Parathyroid adenoma (tissue), 2 donors: ENCODE data around the gene ZFHX3.

Source experiments
- H2AFZ ChIP-seq: fragments of 300-600 bp; sonication (generic); one replicate; pipeline ENCODE4 v1.7.0; 2017; ENCODE audit warnings: antibody characterized with exemption, mild to moderate bottlenecking
- H3K27ac ChIP-seq: fragments of 300-600 bp; sonication (generic); one replicate; pipeline ENCODE4 v1.7.0; 2017
- H3K27me3 ChIP-seq: fragments of 300-600 bp; sonication (generic); one replicate; pipeline ENCODE4 v1.7.0; 2017; ENCODE audit warnings: low read length; ENCODE audit not compliant: control insufficient read depth, insufficient read depth
- H3K36me3 ChIP-seq: fragments of 300-600 bp; sonication (generic); one replicate; pipeline ENCODE4 v1.7.0; 2017; ENCODE audit warnings: low read length; ENCODE audit not compliant: control insufficient read depth, insufficient read depth
- H3K4me1 ChIP-seq: fragments of 300-600 bp; sonication (generic); one replicate; pipeline ENCODE4 v1.7.0; 2017; ENCODE audit warnings: control low read depth
- H3K4me2 ChIP-seq: fragments of 300-600 bp; sonication (generic); one replicate; pipeline ENCODE4 v1.7.0; 2017; ENCODE audit warnings: low read length
- H3K4me3 ChIP-seq: fragments of 300-600 bp; sonication (generic); one replicate; pipeline ENCODE4 v1.7.0; 2017; ENCODE audit warnings: low read depth, low read length
- H3K79me2 ChIP-seq: fragments of 300-600 bp; sonication (generic); one replicate; pipeline ENCODE4 v1.7.0; 2017; ENCODE audit warnings: control low read depth
- H3K9ac ChIP-seq: fragments of 300-600 bp; sonication (generic); one replicate; pipeline ENCODE4 v1.7.0; 2017; ENCODE audit warnings: mild to moderate bottlenecking
- H3K9me3 ChIP-seq: fragments of 300-600 bp; sonication (generic); one replicate; pipeline ENCODE4 v1.7.0; 2017; ENCODE audit warnings: low read length; ENCODE audit not compliant: control insufficient read depth
- TF ChIP-seq, protein P1 (sequence below): fragments of 300-600 bp; sonication (generic); IDR thresholded peaks from one replicate; pipeline ENCODE4 v1.7.0; 2017; ENCODE audit warnings: antibody characterized with exemption, mild to moderate bottlenecking
- donor health status: primary hyperparathyroidism.

ZFHX3 gene

DNA sequence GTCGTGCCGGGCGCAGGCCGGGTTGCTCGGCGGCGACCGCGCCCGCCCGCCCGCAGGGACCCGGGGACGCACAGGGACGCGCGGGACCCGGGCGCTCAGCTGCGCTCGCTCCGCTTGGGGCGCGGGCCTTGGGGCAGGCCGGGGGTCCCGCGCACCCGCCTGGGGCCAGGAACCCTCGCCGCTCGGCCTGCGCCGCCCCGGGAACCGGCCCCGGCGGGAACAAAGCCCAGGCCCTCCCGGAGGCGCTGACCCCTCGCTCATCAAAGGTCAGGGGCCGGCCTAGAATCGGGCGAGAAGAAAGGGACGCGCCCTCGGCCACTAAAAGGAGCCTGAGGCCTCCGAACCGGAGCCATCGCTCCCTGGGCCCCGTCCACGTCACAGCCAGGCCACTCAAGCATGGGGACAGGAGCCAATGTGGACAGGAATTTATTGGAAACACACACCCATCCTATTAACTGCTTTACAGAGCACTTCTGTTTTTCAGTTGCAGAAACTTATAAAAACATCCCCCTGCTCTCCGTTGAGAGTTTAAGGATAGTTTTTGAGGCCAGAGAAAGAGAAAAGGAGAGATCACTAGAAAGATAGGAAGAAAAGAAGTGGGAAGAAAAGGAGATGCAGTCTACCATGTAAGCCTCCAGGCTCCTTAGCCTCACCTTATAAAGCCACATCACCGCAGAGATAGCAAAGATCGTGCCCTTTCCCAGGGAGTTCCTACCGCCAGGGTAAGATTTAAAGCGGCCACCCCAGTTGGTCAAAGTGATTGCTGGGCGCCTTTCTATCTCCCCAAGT is 558 bp upstream of the ZFHX3 start:
- H3K4me3 ChIP-seq: peak overlapping the region; percentile 44
- peaks cover 66% of the 10 kb centered on the region for H3K4me1 ChIP-seq
- H2AFZ ChIP-seq: peak overlapping the region; percentile 78

DNA sequence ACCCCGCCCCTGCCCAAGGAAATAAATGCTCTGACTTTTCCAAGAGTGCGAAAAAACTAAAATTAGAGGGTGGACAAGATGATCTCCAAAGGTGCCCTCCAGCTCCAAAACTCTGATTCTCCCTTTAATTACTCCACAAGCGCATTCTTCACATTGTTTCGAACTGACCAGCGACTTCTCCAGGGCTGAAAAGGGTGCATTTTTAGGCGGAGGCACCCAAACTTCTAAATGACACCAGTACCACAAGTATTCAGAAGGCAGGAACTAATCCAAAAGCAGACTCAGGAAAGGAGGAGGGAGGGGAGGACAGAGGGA is 750 bp downstream of the ZFHX3 start:
- peaks cover 75% of the 10 kb centered on the region for H3K4me1 ChIP-seq
- no peaks in the 10 kb centered on the region for H3K27me3 ChIP-seq
- peak overlapping the region; percentile 77 for H3K4me2 ChIP-seq
- no peaks in the 10 kb centered on the region for H3K36me3 ChIP-seq
- peak overlapping the region; percentile 96 for H3K27ac ChIP-seq
- peaks cover 20% of the 10 kb centered on the region for H3K79me2 ChIP-seq
- H3K9ac ChIP-seq: no peak overlapping the region
- TF ChIP-seq, protein P1, sequence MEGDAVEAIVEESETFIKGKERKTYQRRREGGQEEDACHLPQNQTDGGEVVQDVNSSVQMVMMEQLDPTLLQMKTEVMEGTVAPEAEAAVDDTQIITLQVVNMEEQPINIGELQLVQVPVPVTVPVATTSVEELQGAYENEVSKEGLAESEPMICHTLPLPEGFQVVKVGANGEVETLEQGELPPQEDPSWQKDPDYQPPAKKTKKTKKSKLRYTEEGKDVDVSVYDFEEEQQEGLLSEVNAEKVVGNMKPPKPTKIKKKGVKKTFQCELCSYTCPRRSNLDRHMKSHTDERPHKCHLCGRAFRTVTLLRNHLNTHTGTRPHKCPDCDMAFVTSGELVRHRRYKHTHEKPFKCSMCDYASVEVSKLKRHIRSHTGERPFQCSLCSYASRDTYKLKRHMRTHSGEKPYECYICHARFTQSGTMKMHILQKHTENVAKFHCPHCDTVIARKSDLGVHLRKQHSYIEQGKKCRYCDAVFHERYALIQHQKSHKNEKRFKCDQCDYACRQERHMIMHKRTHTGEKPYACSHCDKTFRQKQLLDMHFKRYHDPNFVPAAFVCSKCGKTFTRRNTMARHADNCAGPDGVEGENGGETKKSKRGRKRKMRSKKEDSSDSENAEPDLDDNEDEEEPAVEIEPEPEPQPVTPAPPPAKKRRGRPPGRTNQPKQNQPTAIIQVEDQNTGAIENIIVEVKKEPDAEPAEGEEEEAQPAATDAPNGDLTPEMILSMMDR: no peak
- H2AFZ ChIP-seq: peak overlapping the region; percentile 80
- no peaks in the 10 kb centered on the region for H3K9me3 ChIP-seq
- H3K4me3 ChIP-seq: peak overlapping the region; percentile 58

More for the DNA sequence above, 558 bp upstream of the ZFHX3 start:
- H3K4me2 ChIP-seq: peak overlapping the region; percentile 77
- no peaks in the 10 kb centered on the region for H3K9me3 ChIP-seq
- peak overlapping the region; percentile 96 for H3K27ac ChIP-seq
- peaks cover 8% of the 10 kb centered on the region for H3K79me2 ChIP-seq
- H3K9ac ChIP-seq: peak overlapping the region; percentile 75
- H3K36me3 ChIP-seq: no peaks in the 10 kb centered on the region
- no peaks in the 10 kb centered on the region for H3K27me3 ChIP-seq
- TF ChIP-seq, protein P1: no peak

DNA sequence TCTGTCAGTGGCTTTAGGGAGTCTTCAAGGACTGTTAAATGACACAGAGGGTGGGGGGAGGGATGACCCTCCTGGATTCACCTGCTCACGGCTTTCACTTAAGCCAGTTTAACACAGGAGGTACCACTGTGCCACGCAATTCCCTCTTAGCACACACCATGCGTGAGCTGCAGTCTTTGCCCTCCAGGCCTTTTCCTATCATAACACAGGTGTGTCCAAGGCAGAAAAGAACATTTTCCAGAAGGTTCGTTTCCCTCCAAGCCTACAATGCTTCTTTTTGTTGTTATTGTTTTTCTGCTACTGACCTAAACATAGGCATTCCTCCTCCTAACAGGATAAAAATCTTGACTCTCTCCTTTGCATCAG is 1.1 kb downstream of the ZFHX3 start:
- Histone ChIP-seq H3K9me3 (no peaks in the 10 kb centered on the region), H2AFZ (peak overlapping the region; percentile 80), H3K27ac (peak overlapping the region; percentile 96), H3K4me2 (peak overlapping the region; percentile 77), H3K27me3 (no peaks in the 10 kb centered on the region), H3K36me3 (no peaks in the 10 kb centered on the region), H3K4me3 (peak overlapping the region; percentile 58), H3K9ac (no peak overlapping the region), H3K79me2 (peaks cover 22% of the 10 kb centered on the region), H3K4me1 (peaks cover 73% of the 10 kb centered on the region)
- TF ChIP-seq, protein P1: no peak

DNA sequence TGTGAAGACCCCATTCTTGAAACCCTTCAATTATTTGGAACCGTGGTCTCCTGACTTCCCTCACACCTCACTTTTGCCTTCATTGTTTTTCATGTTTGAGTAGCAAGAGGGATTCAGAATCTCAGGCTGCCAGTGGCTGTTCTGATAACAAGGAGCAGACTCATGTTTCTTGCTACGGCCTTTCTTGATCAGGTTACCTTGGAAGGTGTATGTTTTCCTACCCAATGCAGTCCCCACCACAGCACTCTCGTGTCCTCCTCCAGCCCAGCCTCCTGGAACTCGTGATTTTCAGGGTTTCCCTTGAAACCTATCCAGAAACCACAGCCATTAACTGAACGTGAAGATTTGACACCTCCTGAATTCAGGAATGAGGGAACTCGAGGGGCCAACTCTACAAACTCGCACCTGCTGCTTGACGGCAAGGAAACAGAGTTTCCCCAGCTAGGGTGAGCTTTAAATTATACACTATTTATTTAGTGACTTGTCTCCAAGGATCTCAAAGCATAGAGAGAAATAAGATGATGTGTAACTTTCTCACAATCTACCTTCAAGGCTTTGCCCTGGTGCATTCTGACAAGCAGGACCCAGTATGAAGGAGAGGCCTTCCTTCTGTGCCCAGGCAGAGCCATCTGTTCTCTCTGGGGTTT is 1.6 kb downstream of the ZFHX3 start:
- H3K4me3 ChIP-seq: peak overlapping the region; percentile 58

More for the DNA sequence above, 1.6 kb downstream of the ZFHX3 start:
- Histone ChIP-seq H3K9ac (no peak overlapping the region), H3K27me3 (no peaks in the 10 kb centered on the region), H3K4me1 (peaks cover 68% of the 10 kb centered on the region), H3K36me3 (no peaks in the 10 kb centered on the region), H2AFZ (peak overlapping the region; percentile 80), H3K79me2 (peaks cover 25% of the 10 kb centered on the region), H3K9me3 (no peaks in the 10 kb centered on the region), H3K27ac (peak overlapping the region; percentile 96), H3K4me2 (peak overlapping the region; percentile 77)
- TF ChIP-seq, protein P1: no peak
